HG02610 (cell line): ENCODE results near the gene PMM2.

Experiments used
- ATAC-seq: cut with Tn5 transposase; IDR thresholded peaks from one replicate; pipeline ENCODE4 v1.9.1; 2021; ENCODE audit warnings: mild to moderate bottlenecking, moderate library complexity; ENCODE audit not compliant: unreplicated experiment

PMM2 gene

DNA sequence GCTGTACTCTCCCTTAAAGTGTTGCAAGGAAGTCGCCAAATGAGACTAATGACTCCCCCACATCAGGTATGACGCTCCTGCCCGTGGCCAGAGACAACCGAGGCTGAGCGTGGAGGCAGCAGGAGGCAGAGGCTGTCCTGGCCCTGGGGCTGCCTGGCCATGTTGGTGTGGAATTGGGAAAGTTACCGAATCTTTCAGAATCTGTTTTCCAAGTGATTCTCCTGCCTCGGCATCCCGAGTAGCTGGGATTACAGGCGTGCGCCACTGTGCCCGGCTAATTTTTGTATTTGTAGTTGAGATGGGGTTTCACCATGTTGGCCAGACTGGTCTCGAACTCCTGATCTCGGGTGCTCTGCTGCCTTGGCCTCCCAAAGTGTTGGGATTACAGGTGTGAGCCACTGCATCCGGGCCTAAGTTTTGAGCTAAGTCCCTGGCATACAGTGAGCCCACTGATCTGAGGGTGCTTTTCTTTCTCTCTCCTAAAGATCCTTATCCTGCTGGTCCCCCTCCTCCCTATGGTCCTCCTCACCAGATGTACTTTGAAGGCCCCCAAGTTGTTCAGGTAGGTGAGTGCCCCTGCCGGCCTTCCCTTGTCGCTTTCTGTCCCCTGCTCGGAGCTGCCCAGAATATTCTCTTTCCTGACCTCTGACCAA, 85.2 kb downstream of the PMM2 start:
- no peak for ATAC-seq

- no peak for ATAC-seq
Observed at GRCh38 chr16:8885674-8886592, 88.3 kb downstream of the PMM2 start.

GRCh38 chr16:8886593-8887430, 89.2 kb downstream of the PMM2 start:
- ATAC-seq = no peak

DNA sequence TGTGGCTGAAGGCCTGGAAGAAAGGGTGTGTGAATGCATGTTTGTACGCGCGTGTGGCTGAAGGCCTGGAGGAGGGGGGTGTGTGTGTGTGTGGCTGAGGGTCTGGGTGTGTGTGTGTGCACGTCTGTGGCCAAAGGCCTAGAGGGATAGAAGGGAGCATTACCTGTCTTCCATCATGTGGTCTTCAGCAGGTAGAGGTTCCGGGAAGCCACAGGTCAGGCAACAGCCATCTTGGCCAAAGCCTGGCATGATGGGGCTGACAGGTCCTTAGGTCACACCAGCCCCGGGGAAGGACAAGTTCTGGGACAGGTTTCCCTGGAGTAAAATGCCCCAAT, 89.8 kb downstream of the PMM2 start:
- no peak for ATAC-seq

DNA sequence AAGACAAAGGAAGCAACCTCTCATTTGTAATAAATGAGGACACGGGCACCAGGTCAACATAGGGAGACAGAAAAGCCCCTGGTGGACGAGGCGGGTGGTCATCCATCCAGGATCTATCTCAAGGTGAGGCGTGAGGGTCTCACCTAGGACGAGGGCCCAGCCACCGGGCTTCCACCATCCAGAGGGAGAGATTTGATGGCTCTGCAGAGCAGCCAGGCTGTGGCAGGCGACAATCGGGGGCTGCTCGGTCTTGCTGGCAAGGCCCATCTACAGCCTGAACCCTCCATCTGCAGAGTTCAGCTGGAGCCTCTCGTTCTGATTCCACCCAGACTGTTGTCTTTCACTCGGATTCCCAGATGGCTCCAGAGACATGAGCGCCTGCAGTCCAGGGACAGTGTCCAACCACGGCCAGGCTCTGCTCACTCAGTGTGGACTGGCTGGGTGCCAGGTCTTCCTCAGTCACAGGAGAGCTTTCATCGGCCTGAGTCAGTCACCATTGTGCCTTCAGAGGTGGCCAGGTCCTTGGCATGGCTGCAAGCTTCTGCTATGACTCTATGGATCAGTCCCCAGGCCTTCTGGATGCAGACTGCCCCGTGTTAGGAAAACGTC, 90.4 kb downstream of the PMM2 start:
- ATAC-seq = no peak

DNA sequence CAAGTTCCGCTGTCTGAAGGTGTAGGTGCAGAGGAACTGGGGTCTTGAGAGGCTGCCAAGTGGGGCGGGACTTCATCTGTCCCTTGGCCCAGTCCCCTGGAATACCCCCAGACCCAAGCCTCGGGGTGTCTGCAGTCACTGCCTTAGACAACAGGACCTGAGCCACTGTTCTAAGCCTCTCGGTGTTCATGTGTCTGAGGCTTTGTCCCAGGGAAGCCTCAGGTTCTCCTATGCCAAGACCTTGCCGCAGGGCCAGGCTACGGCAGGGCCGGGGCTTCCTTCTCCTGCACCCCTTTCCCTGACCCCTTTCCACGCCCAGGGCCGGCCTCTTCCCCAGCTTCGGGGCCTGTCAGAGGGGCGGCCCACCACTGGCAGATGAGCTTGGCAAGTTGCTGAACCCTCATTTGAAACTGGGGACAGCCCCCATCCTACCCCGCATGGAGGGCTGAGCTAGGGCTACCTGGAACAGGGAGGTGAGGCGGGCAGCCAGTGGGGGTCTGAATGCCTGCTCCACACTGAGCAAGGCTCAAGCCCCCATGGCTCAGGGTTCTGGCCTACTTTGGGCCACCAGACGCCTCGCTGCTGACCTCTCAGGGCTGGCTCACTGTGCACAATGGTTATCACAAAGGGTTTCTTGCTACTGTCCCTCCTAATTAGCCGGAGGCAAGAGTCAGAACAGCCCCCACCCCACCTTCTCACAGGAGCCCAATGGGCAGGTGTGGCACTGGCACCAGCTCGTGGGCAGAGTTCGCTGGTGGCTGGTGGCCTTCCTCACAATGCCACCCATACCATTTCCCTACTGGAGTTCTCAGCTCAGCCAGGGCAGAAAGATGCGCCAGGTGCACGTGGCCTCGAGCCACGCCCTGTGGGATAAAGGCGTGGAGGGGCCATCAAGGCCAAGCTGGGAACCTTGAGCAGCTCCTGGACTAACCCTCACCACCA, 91.6 kb downstream of the PMM2 start:
- ATAC-seq = no peak

GRCh38 chr16:8889893-8890548, 92.4 kb downstream of the PMM2 start:
- ATAC-seq = no peak

DNA sequence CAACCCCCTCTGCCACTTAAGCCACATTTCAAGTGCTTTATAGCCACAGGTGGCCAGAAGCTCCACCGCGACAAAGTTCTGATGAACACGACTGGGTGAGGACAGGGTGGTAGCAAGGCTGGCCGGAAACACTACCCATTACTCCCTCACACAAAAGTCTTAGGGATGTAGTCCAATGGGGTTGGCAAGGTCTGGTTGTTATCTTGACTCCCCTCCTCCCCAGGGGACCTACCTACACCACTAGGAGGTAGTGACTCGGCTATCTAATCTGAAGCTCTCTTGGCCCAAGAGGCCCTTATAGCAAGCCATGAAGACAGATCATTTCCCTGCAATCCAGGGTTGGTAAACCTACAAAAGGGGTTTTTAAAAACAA, 92.9 kb downstream of the PMM2 start:
- no peak for ATAC-seq

DNA sequence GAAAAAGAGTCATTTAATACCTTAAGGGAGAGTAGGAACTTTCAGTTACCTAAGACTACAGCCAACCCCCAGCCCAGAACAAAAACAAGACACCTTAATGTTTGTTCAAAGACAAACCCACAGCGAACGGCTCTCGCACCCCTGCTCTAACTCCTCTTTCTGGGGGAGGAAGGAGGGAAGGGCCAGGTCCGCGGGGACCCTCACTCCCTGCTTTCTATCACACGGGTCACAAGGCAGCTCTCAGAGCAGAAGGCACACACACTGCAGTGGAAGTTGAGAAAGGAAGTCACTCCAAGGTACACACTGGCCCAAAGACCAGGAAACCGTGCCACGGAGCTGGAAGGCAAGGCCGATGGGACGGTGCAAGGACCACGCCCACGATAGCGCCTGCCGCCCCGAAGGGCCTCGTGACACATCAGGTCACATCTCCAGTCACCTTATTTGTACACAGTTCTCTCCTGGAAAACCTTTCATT, 94.5 kb downstream of the PMM2 start:
- ATAC-seq = peak; percentile 25

GRCh38 chr16:8893426-8893825, 95.8 kb downstream of the PMM2 start:
- no peak for ATAC-seq

- no peak for ATAC-seq
Observed at GRCh38 chr16:8893976-8894690, 96.5 kb downstream of the PMM2 start.

DNA sequence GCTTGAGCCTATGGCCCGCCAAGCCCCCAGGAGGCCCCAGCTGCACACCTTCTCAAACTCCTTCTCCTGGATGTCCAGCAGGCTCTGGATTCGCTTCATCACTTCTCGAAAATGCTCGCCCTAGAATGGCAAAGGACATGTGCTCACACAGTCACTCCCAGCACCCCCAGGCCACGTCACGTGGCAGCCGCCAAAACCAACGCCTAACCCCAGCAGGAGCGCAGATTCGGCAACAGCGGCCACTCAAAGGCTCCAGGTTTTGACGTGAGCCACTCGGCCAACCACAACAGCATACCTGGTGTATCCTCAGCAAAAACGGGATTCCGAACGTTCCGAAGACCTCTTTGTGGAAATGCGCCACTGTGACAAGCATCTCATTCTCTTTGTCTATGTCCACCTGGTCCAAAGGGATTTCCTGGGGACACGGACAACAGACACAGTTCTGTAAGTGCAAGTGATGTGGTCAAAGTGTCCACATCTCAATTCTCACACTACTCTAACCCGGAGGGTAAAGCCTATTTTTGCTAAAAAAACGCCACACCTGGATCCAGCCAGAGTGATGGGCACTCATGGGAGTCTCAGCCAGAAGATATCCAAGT, 97.2 kb downstream of the PMM2 start:
- ATAC-seq = no peak

GRCh38 chr16:8898660-8899318, 101.2 kb downstream of the PMM2 start:
- no peak for ATAC-seq
